Suprapubic skin (tissue), 4 donors: ENCODE results near the gene DSP. TPM values are rescaled to one million over a fixed set of nuclear protein-coding genes. Genes with fewer than 3 reads are reported as not detected.

Source experiments
- DNase-seq, 2 donors: peaks; one replicate each; pipeline ENCODE4 v3.0.0-alpha.2; 2019; ENCODE audit warnings: low spot score in 2 of 2
- H3K27ac ChIP-seq: fragments of 200-600 bp; sonication (generic); one replicate; pipeline ENCODE4 v1.5.1; 2019
- H3K27me3 ChIP-seq: fragments of 200-600 bp; sonication (generic); one replicate; pipeline ENCODE4 v1.5.1; 2019
- H3K36me3 ChIP-seq: fragments of 200-600 bp; sonication (generic); one replicate; pipeline ENCODE4 v1.5.1; 2019
- H3K4me1 ChIP-seq: fragments of 200-600 bp; sonication (generic); one replicate; pipeline ENCODE4 v1.5.1; 2019
- H3K4me3 ChIP-seq: fragments of 200-600 bp; sonication (generic); one replicate; pipeline ENCODE4 v1.5.1; 2019; ENCODE audit warnings: mild to moderate bottlenecking
- H3K9me3 ChIP-seq: fragments of 200-600 bp; sonication (generic); one replicate; pipeline ENCODE4 v1.5.1; 2019
- CTCF ChIP-seq, 2 donors: fragments of 200-600 bp in 1 of 2; fragments of 450-650 bp in 1 of 2; sonication (generic) in 1 of 2; IDR thresholded peaks; one replicate each; pipeline ENCODE4 v1.5.1; 2016 to 2019; ENCODE audit warnings: antibody characterized with exemption in 2 of 2, mild to moderate bottlenecking in 1 of 2, moderate library complexity in 1 of 2
- EP300 ChIP-seq: sonication (generic); formaldehyde crosslinking; IDR thresholded peaks from one replicate; pipeline ENCODE4 v1.6.1; 2017; ENCODE audit warnings: antibody characterized with exemption
- POLR2A ChIP-seq, 2 donors: fragments of 450-650 bp; IDR thresholded peaks; one replicate each; pipeline ENCODE4 v1.6.1; 2017; ENCODE audit warnings: antibody characterized with exemption in 2 of 2, mild to moderate bottlenecking in 2 of 2, moderate library complexity in 2 of 2
- POLR2AphosphoS5 ChIP-seq, 3 donors: sonication (generic); formaldehyde crosslinking; IDR thresholded peaks; one replicate each; pipeline ENCODE4 v1.6.1; 2017; ENCODE audit warnings: antibody characterized with exemption in 3 of 3
- WGBS: methylation state at CpG from one replicate; pipeline ENCODE4 v1.1.5; 2018; 5-methylcytosine and 5-hydroxymethylcytosine counted together
- total RNA-seq, 4 donors: library from RNA; depleted of rRNA; stranded (reverse); fragments of >200 nt; gene quantifications; one replicate each; pipeline ENCODE4 v1.1.0, GENCODE V29; 2016

DSP gene
- total RNA-seq, 4 donors from 2014 or later, result 1,704 to 2,508 (median 2,195) TPM

GRCh38 chr6:7528565-7528964, 12.9 kb upstream of the DSP start:
- no peak overlapping the region for H3K27ac ChIP-seq
- H3K9me3 ChIP-seq, result no peaks in the 10 kb centered on the region
- TF ChIP-seq POLR2AphosphoS5 (IDR thresholded peaks at IDR 0.05), result no peak
- TF ChIP-seq EP300, result no peak
- no peak for TF ChIP-seq POLR2A (IDR thresholded peaks at IDR 0.05)
- H3K4me1 ChIP-seq, result peaks cover 15% of the 10 kb centered on the region
- no peak overlapping the region for H3K4me3 ChIP-seq
- 54% methylated on average over 5 of the region's 5 CpGs for WGBS
- peaks cover 10% of the 10 kb centered on the region for H3K27me3 ChIP-seq
- DNase-seq, result no peak
- no peaks in the 10 kb centered on the region for H3K36me3 ChIP-seq

- Histone ChIP-seq H3K27ac (no peak overlapping the region), H3K4me3 (no peak overlapping the region), H3K36me3 (no peaks in the 10 kb centered on the region), H3K4me1 (peaks cover 11% of the 10 kb centered on the region), H3K27me3 (peaks cover 10% of the 10 kb centered on the region), H3K9me3 (no peaks in the 10 kb centered on the region)
- TF ChIP-seq CTCF (IDR thresholded peaks at IDR 0.05) (no peak), POLR2AphosphoS5 (IDR thresholded peaks at IDR 0.05) (no peak), EP300 (no peak), POLR2A (IDR thresholded peaks at IDR 0.05) (no peak)
- DNase-seq, result no peak
- WGBS, result 52% methylated on average over 6 of the region's 6 CpGs
These were observed 12.3 kb upstream of the DSP start for GRCh38 chr6:7529141-7529540.

- Histone ChIP-seq H3K4me3 (peak overlapping the region; percentile 6), H3K36me3 (no peaks in the 10 kb centered on the region), H3K27ac (peak overlapping the region; percentile 84), H3K9me3 (no peaks in the 10 kb centered on the region), H3K27me3 (peaks cover 7% of the 10 kb centered on the region), H3K4me1 (peaks cover 11% of the 10 kb centered on the region)
- TF ChIP-seq CTCF (IDR thresholded peaks at IDR 0.05), result no peak
- no peak for TF ChIP-seq POLR2A (IDR thresholded peaks at IDR 0.05)
- TF ChIP-seq POLR2AphosphoS5 (IDR thresholded peaks at IDR 0.05), result peak in 2 of 3 donors; percentile 42 to 65
- TF ChIP-seq EP300, result no peak
- WGBS, result 28% methylated on average over 6 of the region's 6 CpGs
- no peak for DNase-seq
These were observed 9.2 kb upstream of the DSP start for GRCh38 chr6:7532232-7532631.

GRCh38 chr6:7532821-7533220, 8.7 kb upstream of the DSP start:
- DNase-seq, result no peak
- peak overlapping the region; percentile 84 for H3K27ac ChIP-seq
- no peaks in the 10 kb centered on the region for H3K9me3 ChIP-seq
- TF ChIP-seq POLR2A (IDR thresholded peaks at IDR 0.05) (no peak), POLR2AphosphoS5 (IDR thresholded peaks at IDR 0.05) (no peak), CTCF (IDR thresholded peaks at IDR 0.05) (no peak), EP300 (no peak)
- peak overlapping the region; percentile 6 for H3K4me3 ChIP-seq
- WGBS, result 14% methylated on average over 8 of the region's 8 CpGs
- H3K36me3 ChIP-seq, result no peaks in the 10 kb centered on the region
- peaks cover 11% of the 10 kb centered on the region for H3K4me1 ChIP-seq
- H3K27me3 ChIP-seq, result peaks cover 10% of the 10 kb centered on the region

- WGBS, result 96% methylated on average over 5 of the region's 5 CpGs
- Histone ChIP-seq H3K9me3 (no peaks in the 10 kb centered on the region), H3K4me3 (no peak overlapping the region), H3K27ac (no peak overlapping the region), H3K27me3 (peaks cover 18% of the 10 kb centered on the region), H3K4me1 (peaks cover 15% of the 10 kb centered on the region), H3K36me3 (no peaks in the 10 kb centered on the region)
- DNase-seq, result no peak
- TF ChIP-seq POLR2A (IDR thresholded peaks at IDR 0.05), result no peak
These were observed 7.3 kb upstream of the DSP start for GRCh38 chr6:7534192-7534591.

- 82% methylated on average over 5 of the region's 5 CpGs for WGBS
- Histone ChIP-seq H3K9me3 (no peaks in the 10 kb centered on the region), H3K4me3 (no peak overlapping the region), H3K27me3 (peaks cover 29% of the 10 kb centered on the region), H3K36me3 (no peaks in the 10 kb centered on the region), H3K27ac (no peak overlapping the region), H3K4me1 (peaks cover 19% of the 10 kb centered on the region)
- TF ChIP-seq EP300 (no peak), POLR2AphosphoS5 (IDR thresholded peaks at IDR 0.05) (no peak)
- no peak for DNase-seq
These were observed 6.0 kb upstream of the DSP start for GRCh38 chr6:7535498-7535897.

- TF ChIP-seq POLR2AphosphoS5 (IDR thresholded peaks at IDR 0.05), result no peak
- no peak for TF ChIP-seq POLR2A (IDR thresholded peaks at IDR 0.05)
- TF ChIP-seq EP300, result no peak
- no peak for TF ChIP-seq CTCF (IDR thresholded peaks at IDR 0.05)
- Histone ChIP-seq H3K9me3 (no peaks in the 10 kb centered on the region), H3K36me3 (no peaks in the 10 kb centered on the region), H3K4me1 (peaks cover 33% of the 10 kb centered on the region), H3K4me3 (no peak overlapping the region), H3K27ac (no peak overlapping the region), H3K27me3 (peaks cover 51% of the 10 kb centered on the region)
- DNase-seq, result no peak
- WGBS, result 45% methylated on average over 4 of the region's 4 CpGs
These were observed 3.8 kb upstream of the DSP start for GRCh38 chr6:7537565-7538174.
